Measurements from ENCODE around the gene HES1. TPM values are rescaled to one million over a fixed set of nuclear protein-coding genes. Genes with fewer than 3 reads are reported as not detected.

HES1 gene
- total RNA-seq, 4 donors from 2014 or later, result 9.6 to 31.5 (median 15.4) TPM

DNA sequence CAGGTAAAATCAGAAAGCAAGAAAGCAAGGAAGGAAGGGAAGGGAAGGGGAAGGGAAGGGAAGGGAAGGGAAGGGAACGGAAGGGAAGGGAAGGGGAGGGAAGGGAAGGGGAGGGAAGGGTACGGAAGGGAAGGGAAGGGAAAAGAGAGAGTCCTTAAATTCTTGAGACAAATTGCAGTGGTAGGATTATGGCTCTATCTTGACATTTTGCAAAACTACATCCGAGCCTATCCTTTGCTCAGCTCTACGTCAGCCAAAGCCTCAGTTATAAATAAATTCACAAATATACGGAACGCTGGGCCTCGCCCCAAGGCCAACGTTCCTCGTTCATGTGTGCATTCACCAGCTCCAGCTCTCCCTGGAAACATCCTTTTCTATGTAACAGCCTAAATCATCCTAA is 25.5 kb upstream of the HES1 start:
- ATAC-seq, result no peak
- 79 to 81% methylated on average over 2 to 7 of the region's 9 CpGs for WGBS, 2 donors (ENCODE audit: low coverage in 1 of 2)
- Histone ChIP-seq H3K4me1 (peaks cover 0 to 8% (median 0%) of the 10 kb centered on the region in 3 donors), H3K36me3 (no peaks in the 10 kb centered on the region), H3K27me3 (no peaks in the 10 kb centered on the region), H3K9me3 (no peaks in the 10 kb centered on the region), H3K4me3 (no peak overlapping the region), H3K27ac (no peak overlapping the region)
- TF ChIP-seq, protein P1, sequence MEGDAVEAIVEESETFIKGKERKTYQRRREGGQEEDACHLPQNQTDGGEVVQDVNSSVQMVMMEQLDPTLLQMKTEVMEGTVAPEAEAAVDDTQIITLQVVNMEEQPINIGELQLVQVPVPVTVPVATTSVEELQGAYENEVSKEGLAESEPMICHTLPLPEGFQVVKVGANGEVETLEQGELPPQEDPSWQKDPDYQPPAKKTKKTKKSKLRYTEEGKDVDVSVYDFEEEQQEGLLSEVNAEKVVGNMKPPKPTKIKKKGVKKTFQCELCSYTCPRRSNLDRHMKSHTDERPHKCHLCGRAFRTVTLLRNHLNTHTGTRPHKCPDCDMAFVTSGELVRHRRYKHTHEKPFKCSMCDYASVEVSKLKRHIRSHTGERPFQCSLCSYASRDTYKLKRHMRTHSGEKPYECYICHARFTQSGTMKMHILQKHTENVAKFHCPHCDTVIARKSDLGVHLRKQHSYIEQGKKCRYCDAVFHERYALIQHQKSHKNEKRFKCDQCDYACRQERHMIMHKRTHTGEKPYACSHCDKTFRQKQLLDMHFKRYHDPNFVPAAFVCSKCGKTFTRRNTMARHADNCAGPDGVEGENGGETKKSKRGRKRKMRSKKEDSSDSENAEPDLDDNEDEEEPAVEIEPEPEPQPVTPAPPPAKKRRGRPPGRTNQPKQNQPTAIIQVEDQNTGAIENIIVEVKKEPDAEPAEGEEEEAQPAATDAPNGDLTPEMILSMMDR (IDR thresholded peaks at IDR 0.05), result no peak
- no peak for TF ChIP-seq POLR2A (IDR thresholded peaks at IDR 0.05)
- TF ChIP-seq EP300 (IDR thresholded peaks at IDR 0.05), result no peak
- no peak for TF ChIP-seq POLR2AphosphoS5 (IDR thresholded peaks at IDR 0.05)

DNA sequence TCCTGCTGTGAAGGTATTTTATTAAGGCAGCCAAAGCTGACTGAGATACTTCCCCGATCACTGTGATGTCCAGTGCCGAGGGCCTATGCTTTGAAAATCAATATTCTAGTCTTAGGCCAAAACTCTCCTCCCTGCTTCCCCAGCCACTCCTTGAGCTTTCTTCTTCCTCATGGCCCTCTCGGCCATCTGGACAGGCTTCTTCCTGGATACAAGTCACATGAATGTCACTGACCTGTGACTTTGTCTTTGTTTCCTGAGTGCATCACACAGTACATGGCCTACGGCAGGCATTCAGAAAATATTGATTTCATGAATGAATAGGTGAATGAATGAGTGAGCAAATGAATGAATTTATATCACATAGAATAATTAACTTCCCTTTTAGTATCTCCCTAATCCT is 24.6 kb upstream of the HES1 start:
- no peaks in the 10 kb centered on the region for H3K27me3 ChIP-seq
- ATAC-seq, result no peak
- peaks cover 0 to 8% (median 0%) of the 10 kb centered on the region in 3 donors for H3K4me1 ChIP-seq
- no peaks in the 10 kb centered on the region for H3K9me3 ChIP-seq
- WGBS, 2 donors (ENCODE audit: low coverage in 1 of 2), result 90 to 95% methylated on average over 2 to 4 of the region's 4 CpGs
- H3K36me3 ChIP-seq, result no peaks in the 10 kb centered on the region
- no peak overlapping the region for H3K4me3 ChIP-seq
- no peak overlapping the region for H3K27ac ChIP-seq
- TF ChIP-seq POLR2AphosphoS5 (IDR thresholded peaks at IDR 0.05) (no peak), EP300 (IDR thresholded peaks at IDR 0.05) (no peak), POLR2A (IDR thresholded peaks at IDR 0.05) (no peak)
- TF ChIP-seq, protein P1 (IDR thresholded peaks at IDR 0.05), result no peak

DNA sequence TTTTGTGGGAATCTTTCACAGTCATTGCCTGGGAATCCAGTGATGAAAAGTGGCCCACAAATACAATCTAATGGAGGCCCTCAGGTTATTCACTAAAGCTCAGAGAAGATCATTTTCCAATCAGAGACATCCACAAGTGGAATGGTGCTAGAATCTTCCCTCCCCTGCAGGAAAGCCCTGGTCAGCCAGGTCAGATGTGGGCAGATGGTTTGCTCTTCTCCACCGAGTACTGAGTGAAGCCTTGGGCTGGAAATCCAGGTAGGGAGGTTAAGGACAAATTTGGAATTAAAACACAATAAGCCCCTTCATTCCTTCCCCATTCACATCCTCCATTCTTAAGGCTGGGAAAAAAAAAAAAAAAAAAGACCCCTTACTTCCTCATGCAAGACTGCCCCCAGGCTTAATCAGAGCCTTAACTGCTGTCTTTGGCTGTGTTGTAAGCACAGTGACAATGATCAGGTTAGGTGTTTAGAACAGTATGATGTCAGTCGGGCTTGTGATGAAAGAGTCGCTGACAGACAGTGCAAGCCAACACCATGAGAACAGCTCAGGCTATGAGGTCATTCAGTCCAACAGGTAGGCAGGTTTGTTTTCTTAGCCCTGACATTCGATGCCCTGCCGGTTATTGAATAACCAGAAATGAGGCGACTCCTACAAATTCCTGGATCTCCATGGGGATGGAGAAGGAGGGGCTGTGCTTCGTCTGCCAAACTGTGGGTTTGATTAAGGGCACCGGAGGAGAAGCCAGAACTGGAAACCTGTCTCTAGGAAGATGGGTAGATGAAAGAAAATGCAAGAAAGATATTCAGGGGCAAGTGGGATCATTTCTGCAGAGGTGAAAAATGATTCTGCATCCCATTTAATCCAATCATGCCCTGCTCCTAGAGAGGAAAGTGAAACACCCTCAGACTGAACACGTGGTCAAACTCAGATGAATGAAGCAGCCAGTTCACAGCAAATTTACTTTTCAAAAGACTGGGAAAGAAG is 23.5 kb upstream of the HES1 start:
- TF ChIP-seq POLR2AphosphoS5 (IDR thresholded peaks at IDR 0.05) (no peak), POLR2A (IDR thresholded peaks at IDR 0.05) (no peak), EP300 (IDR thresholded peaks at IDR 0.05) (no peak)
- TF ChIP-seq, protein P1 (IDR thresholded peaks at IDR 0.05), result no peak
- no peaks in the 10 kb centered on the region for H3K36me3 ChIP-seq
- H3K27me3 ChIP-seq, result peaks cover under 1% of the 10 kb centered on the region
- H3K9me3 ChIP-seq, result no peaks in the 10 kb centered on the region
- 31 to 46% methylated on average over 5 to 9 of the region's 9 CpGs for WGBS, 2 donors (ENCODE audit: low coverage in 1 of 2)
- ATAC-seq, result no peak
- H3K4me3 ChIP-seq, result no peak overlapping the region
- peaks cover 0 to 8% (median 0%) of the 10 kb centered on the region in 3 donors for H3K4me1 ChIP-seq
- H3K27ac ChIP-seq, result no peak overlapping the region

GRCh38 chr3:194114123-194114522 is 21.8 kb upstream of the HES1 start:
- no peak for TF ChIP-seq POLR2A (IDR thresholded peaks at IDR 0.05)
- TF ChIP-seq POLR2AphosphoS5 (IDR thresholded peaks at IDR 0.05), result no peak
- TF ChIP-seq, protein P1 (IDR thresholded peaks at IDR 0.05), result no peak
- TF ChIP-seq EP300 (IDR thresholded peaks at IDR 0.05), result no peak
- Histone ChIP-seq H3K27ac (no peak overlapping the region), H3K4me3 (no peak overlapping the region), H3K36me3 (no peaks in the 10 kb centered on the region), H3K27me3 (peaks cover 5% of the 10 kb centered on the region), H3K4me1 (peaks cover 0 to 8% (median 0%) of the 10 kb centered on the region in 3 donors), H3K9me3 (no peaks in the 10 kb centered on the region)
- 93 to 95% methylated on average over 6 to 7 of the region's 7 CpGs for WGBS, 2 donors (ENCODE audit: low coverage in 1 of 2)
- no peak for ATAC-seq
